Measurements from ENCODE around the gene BTAF1.

BTAF1 gene

GRCh38 chr10:91907033-91907594, 16.5 kb upstream of the BTAF1 start:
- intact Hi-C loops (cut with DNase I): loop anchor here (5.0 kb wide), 1 partner anchor 110 kb away; the partner anchor contains the start of gene TNKS2

GRCh38 chr10:91907914-91908336, 15.6 kb upstream of the BTAF1 start:
- peak in 13 of 42 donors; percentile 10 to 58 (median 34) for DNase-seq
- intact Hi-C loops (cut with DNase I): loop anchor here (5.0 kb wide), 1 partner anchor 111 kb away; the partner anchor contains the start of gene TNKS2

More at GRCh38 chr10:91907033-91907594, 16.5 kb upstream of the BTAF1 start:
- no peak for DNase-seq

- intact Hi-C loops (cut with DNase I): loop anchor here (5.0 kb wide), 1 partner anchor 111 kb away; the partner anchor contains the start of gene TNKS2
- DNase-seq: peak; percentile 53 to 92 (median 80)
Measured at GRCh38 chr10:91908337-91909116, 15.0 kb upstream of the BTAF1 start.

- intact Hi-C loops (cut with DNase I): loop anchor here (5.0 kb wide), 1 partner anchor 112 kb away; the partner anchor contains the start of gene TNKS2
- peak in 28 of 42 donors; percentile 14 to 71 (median 39) for DNase-seq
Measured at GRCh38 chr10:91909117-91909677, 14.4 kb upstream of the BTAF1 start, which contains the start of gene FGFBP3. TSS of gene FGFBP3 (minus strand) at chr10:91909486. CDS start at chr10:91908969, 517 bp downstream.

GRCh38 chr10:91910467-91910866, 13.1 kb upstream of the BTAF1 start:
- DNase-seq: no peak
- intact Hi-C loops (cut with DNase I): no loop called here

GRCh38 chr10:91919651-91920050, 3.9 kb upstream of the BTAF1 start:
- intact Hi-C loops (cut with DNase I): loop anchor here (5.0 to 10.0 kb wide), 3 partner anchors 122 to 625 kb away; partner anchors contain the start of gene TNKS2
- DNase-seq: no peak

- intact Hi-C loops (cut with DNase I): loop anchor here (5.0 to 10.0 kb wide), 3 partner anchors 127 to 630 kb away; partner anchors contain the start of gene TNKS2
- DNase-seq: no peak
Measured at GRCh38 chr10:91924212-91925021, 847 bp downstream of the BTAF1 start.

GRCh38 chr10:91925022-91925320, 1.4 kb downstream of the BTAF1 start:
- intact Hi-C loops (cut with DNase I): loop anchor here (10.0 kb wide), 1 partner anchor 630 kb away; no protein-coding TSS in a partner anchor

GRCh38 chr10:91930939-91931338, 7.4 kb downstream of the BTAF1 start:
- DNase-seq: no peak
- intact Hi-C loops (cut with DNase I): no loop called here

More at GRCh38 chr10:91925022-91925320, 1.4 kb downstream of the BTAF1 start:
- DNase-seq: no peak

GRCh38 chr10:91931526-91932190, 8.1 kb downstream of the BTAF1 start:
- intact Hi-C loops (cut with DNase I): no loop called here
- DNase-seq: no peak

GRCh38 chr10:91932737-91933136, 9.2 kb downstream of the BTAF1 start:
- DNase-seq: no peak
- intact Hi-C loops (cut with DNase I): no loop called here

- no peak for DNase-seq
- intact Hi-C loops (cut with DNase I): no loop called here
Measured at GRCh38 chr10:91935886-91936285, 12.3 kb downstream of the BTAF1 start.

- intact Hi-C loops (cut with DNase I): no loop called here
- no peak for DNase-seq
Measured at GRCh38 chr10:91939653-91940052, 16.1 kb downstream of the BTAF1 start.

GRCh38 chr10:91941426-91941825, 17.9 kb downstream of the BTAF1 start:
- DNase-seq: no peak
- intact Hi-C loops (cut with DNase I): no loop called here

- no peak for DNase-seq
- intact Hi-C loops (cut with DNase I): no loop called here
Measured at GRCh38 chr10:91944880-91945630, 21.5 kb downstream of the BTAF1 start.

- intact Hi-C loops (cut with DNase I): no loop called here
Measured at GRCh38 chr10:91953600-91954160, 30.1 kb downstream of the BTAF1 start.

GRCh38 chr10:91955114-91955513, 31.5 kb downstream of the BTAF1 start:
- DNase-seq: no peak
- intact Hi-C loops (cut with DNase I): no loop called here

More at GRCh38 chr10:91953600-91954160, 30.1 kb downstream of the BTAF1 start:
- DNase-seq: no peak
